ENCODE results near the gene PDCD7. TPM values are rescaled to one million over a fixed set of nuclear protein-coding genes. Genes with fewer than 3 reads are reported as not detected.

PDCD7 gene
- total RNA-seq, 1 experiment from 2014 or later = 29.1 TPM

DNA sequence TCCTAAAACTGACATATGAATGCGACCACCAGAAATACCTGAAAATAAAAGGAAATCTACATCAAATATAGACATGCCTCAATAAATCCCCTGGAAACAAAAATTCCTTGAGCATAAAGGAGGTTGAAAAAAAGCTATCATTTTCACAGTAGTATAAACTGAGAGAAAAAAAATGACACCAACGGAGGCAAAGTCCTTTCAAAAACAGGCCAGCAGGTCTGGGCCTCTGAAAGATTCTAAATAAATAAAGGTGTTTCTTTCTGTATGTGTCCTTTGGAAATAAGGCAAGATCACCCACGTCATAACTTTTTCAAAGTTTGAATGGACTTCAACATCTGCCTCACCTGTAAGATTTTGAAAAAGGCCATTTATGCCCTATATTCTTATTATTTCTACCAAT, 46.6 kb upstream of the PDCD7 start:
- no peak overlapping the region for H2AFZ ChIP-seq
- CTCF ChIA-PET = no interaction called here
- no peaks in the 10 kb centered on the region for H3K9me3 ChIP-seq (ENCODE audit: insufficient read depth, low read depth)
- no peak for DNase-seq
- H3K27me3 ChIP-seq (ENCODE audit: insufficient read depth, low read depth) = no peaks in the 10 kb centered on the region
- intact Hi-C loops (cut with micrococcal nuclease; ENCODE audit: unreplicated experiment) = loop anchor here (10.0 kb wide), 1 partner anchor 125 kb away; no protein-coding TSS in a partner anchor
- peaks cover 45% of the 10 kb centered on the region for H3K79me2 ChIP-seq (ENCODE audit: low read depth)
- H3K4me1 ChIP-seq (replicated peaks; ENCODE audit: insufficient read depth) = no peaks in the 10 kb centered on the region
- peaks cover 6% of the 10 kb centered on the region; the same call in 1 of the 2 replicates for H3K36me3 ChIP-seq (ENCODE audit: low read depth)
- no peak overlapping the region for H3K4me3 ChIP-seq
- no peak overlapping the region for H3K4me2 ChIP-seq
- POLR2A ChIA-PET (ENCODE audit: unreplicated experiment) = interaction anchor here (0.6 kb wide), 1 partner anchor 107 kb away, joined by 6 read pairs; the partner anchor contains the start of gene PARP16
- H3K27ac ChIP-seq = no peak overlapping the region
- no peaks in the 10 kb centered on the region for H3K9me2 ChIP-seq (ENCODE audit: insufficient read depth)
- TF ChIP-seq, protein P1, sequence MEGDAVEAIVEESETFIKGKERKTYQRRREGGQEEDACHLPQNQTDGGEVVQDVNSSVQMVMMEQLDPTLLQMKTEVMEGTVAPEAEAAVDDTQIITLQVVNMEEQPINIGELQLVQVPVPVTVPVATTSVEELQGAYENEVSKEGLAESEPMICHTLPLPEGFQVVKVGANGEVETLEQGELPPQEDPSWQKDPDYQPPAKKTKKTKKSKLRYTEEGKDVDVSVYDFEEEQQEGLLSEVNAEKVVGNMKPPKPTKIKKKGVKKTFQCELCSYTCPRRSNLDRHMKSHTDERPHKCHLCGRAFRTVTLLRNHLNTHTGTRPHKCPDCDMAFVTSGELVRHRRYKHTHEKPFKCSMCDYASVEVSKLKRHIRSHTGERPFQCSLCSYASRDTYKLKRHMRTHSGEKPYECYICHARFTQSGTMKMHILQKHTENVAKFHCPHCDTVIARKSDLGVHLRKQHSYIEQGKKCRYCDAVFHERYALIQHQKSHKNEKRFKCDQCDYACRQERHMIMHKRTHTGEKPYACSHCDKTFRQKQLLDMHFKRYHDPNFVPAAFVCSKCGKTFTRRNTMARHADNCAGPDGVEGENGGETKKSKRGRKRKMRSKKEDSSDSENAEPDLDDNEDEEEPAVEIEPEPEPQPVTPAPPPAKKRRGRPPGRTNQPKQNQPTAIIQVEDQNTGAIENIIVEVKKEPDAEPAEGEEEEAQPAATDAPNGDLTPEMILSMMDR (conservative IDR thresholded peaks at IDR 0.05) = no peak
- TF ChIP-seq EZH2 (IDR thresholded peaks at IDR 0.05; ENCODE audit: low read depth) = no peak
- BruUV-seq (replicated peaks) = no TSS peak
- H3F3A ChIP-seq (ENCODE audit: insufficient read depth, low read depth) = 0 out of 2 replicates have a peak, but pooled peaks cover 3% of the 10 kb centered on the region
- peaks cover 10% of the 10 kb centered on the region; the same call in 1 of the 2 replicates for H4K20me1 ChIP-seq (ENCODE audit: insufficient read depth)

DNA sequence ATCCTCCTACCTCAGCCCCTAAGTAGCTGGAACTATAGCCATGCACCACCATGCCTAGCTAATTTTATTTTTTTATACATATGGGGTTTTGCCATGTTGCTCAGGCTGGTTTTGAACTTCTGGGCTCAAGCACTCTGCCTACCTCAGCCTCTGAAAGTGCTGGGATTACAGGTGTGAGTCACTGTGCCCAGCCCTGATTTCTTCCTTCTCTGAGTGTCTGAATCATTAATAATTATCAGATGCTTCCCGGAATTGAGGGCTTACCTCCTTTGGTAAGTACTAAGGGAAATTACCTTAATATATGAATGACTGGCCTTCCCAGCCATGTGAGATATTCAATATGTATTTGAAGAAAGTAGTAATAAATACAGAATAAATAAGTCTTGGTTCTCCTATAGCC, 44.3 kb upstream of the PDCD7 start:
- TF ChIP-seq EZH2 (IDR thresholded peaks at IDR 0.05; ENCODE audit: low read depth) = no peak
- TF ChIP-seq, protein P1 (conservative IDR thresholded peaks at IDR 0.05) = no peak
- peak in 1 of 2 experiments; percentile 45 for DNase-seq
- ChIA-PET CTCF (no interaction called here), POLR2A (ENCODE audit: unreplicated experiment) (interaction anchor here (0.6 kb wide), 1 partner anchor 127 kb away, joined by 11 read pairs; the partner anchor contains the start of gene RNU5B-1)
- intact Hi-C loops (cut with micrococcal nuclease; ENCODE audit: unreplicated experiment) = no loop called here
- Histone ChIP-seq H3K27ac (no peak overlapping the region), H3K27me3 (ENCODE audit: insufficient read depth, low read depth) (no peaks in the 10 kb centered on the region), H3K79me2 (ENCODE audit: low read depth) (peaks cover 24% of the 10 kb centered on the region), H4K20me1 (ENCODE audit: insufficient read depth) (peaks cover 10% of the 10 kb centered on the region; the same call in 1 of the 2 replicates), H3K4me1 (replicated peaks; ENCODE audit: insufficient read depth) (no peaks in the 10 kb centered on the region), H3K4me2 (no peak overlapping the region), H3K36me3 (ENCODE audit: low read depth) (peaks cover 6% of the 10 kb centered on the region; the same call in 1 of the 2 replicates), H3F3A (ENCODE audit: insufficient read depth, low read depth) (peaks cover 3% of the 10 kb centered on the region; the same call in 1 of the 2 replicates), H3K4me3 (no peak overlapping the region), H3K9me3 (ENCODE audit: insufficient read depth, low read depth) (no peaks in the 10 kb centered on the region), H3K9me2 (ENCODE audit: insufficient read depth) (no peaks in the 10 kb centered on the region), H2AFZ (no peak overlapping the region)
- BruUV-seq (replicated peaks) = no TSS peak

DNA sequence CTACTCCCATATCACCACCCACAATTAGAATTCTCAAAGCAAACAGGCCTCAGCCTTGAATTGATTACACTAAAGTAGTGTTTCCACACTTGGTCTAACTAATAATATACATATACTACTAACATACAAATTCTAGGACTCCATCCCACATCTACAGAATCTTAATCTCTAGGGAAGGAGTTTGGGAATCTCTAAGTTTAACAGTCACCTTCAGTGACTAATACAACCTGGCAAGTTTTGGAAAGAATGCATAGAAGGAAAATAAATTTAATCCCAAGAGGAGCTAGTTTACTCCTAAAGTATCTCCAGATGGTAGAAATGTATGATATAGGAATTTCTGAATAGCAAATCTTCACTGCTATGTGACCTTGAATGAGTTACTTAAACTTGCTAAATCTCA, 42.4 kb upstream of the PDCD7 start:
- POLR2A ChIA-PET (ENCODE audit: unreplicated experiment) = no interaction called here
- H3K4me3 ChIP-seq = no peak overlapping the region
- H3F3A ChIP-seq (ENCODE audit: insufficient read depth, low read depth) = peaks cover 3% of the 10 kb centered on the region; the same call in 1 of the 2 replicates
- intact Hi-C loops (cut with micrococcal nuclease; ENCODE audit: unreplicated experiment) = no loop called here
- no peak for TF ChIP-seq EZH2 (IDR thresholded peaks at IDR 0.05; ENCODE audit: low read depth)
- TF ChIP-seq, protein P1 (conservative IDR thresholded peaks at IDR 0.05) = no peak
- no TSS peak for BruUV-seq (replicated peaks)
- H3K27ac ChIP-seq = no peak overlapping the region
- H3K36me3 ChIP-seq (ENCODE audit: low read depth) = peaks cover 6% of the 10 kb centered on the region; the same call in 1 of the 2 replicates
- H3K4me1 ChIP-seq (replicated peaks; ENCODE audit: insufficient read depth) = no peaks in the 10 kb centered on the region; the same call in 1 of the 2 replicates
- peaks cover 8% of the 10 kb centered on the region for H3K79me2 ChIP-seq (ENCODE audit: low read depth)
- CTCF ChIA-PET = no interaction called here
- no peak for DNase-seq
- no peak overlapping the region for H2AFZ ChIP-seq
- no peaks in the 10 kb centered on the region for H3K27me3 ChIP-seq (ENCODE audit: insufficient read depth, low read depth)
- peaks cover 10% of the 10 kb centered on the region; the same call in 1 of the 2 replicates for H4K20me1 ChIP-seq (ENCODE audit: insufficient read depth)
- no peaks in the 10 kb centered on the region for H3K9me3 ChIP-seq (ENCODE audit: insufficient read depth, low read depth)
- no peak overlapping the region for H3K4me2 ChIP-seq
- no peaks in the 10 kb centered on the region for H3K9me2 ChIP-seq (ENCODE audit: insufficient read depth)
